Upper lobe of left lung (tissue), 4 donors: Measurements from ENCODE around the gene RNF130.

Source experiments
- CTCF ChIP-seq, 6 experiments: fragments of 450-650 bp in 4 of 6; fragments of 200-600 bp in 2 of 6; sonication (generic) in 2 of 6; IDR thresholded peaks; one replicate each; pipeline ENCODE4 v1.5.1; 2016 to 2019; ENCODE audit warnings: antibody characterized with exemption in 6 of 6
- EP300 ChIP-seq, 4 donors: sonication (generic); formaldehyde crosslinking; IDR thresholded peaks; one replicate each; pipeline ENCODE4 v1.5.1; 2017; ENCODE audit warnings: antibody characterized with exemption in 4 of 4, control low read depth in 2 of 4
- POLR2A ChIP-seq, 4 donors: fragments of 450-650 bp; IDR thresholded peaks; one replicate each; pipeline ENCODE4 v1.5.1; 2016 to 2017; ENCODE audit warnings: antibody characterized with exemption in 4 of 4, mild to moderate bottlenecking in 2 of 4
- POLR2AphosphoS5 ChIP-seq, 2 donors: sonication (generic); formaldehyde crosslinking; IDR thresholded peaks; one replicate each; pipeline ENCODE4 v1.5.1; 2017; ENCODE audit warnings: antibody characterized with exemption in 2 of 2

GRCh38 chr5:180045889-180046499, 25.6 kb downstream of the RNF130 start:
- TF ChIP-seq CTCF (IDR thresholded peaks at IDR 0.05) (no peak), EP300 (IDR thresholded peaks at IDR 0.05) (no peak), POLR2AphosphoS5 (IDR thresholded peaks at IDR 0.05) (no peak), POLR2A (IDR thresholded peaks at IDR 0.05) (no peak)
